Right lobe of liver (tissue), 6 donors: Measurements from ENCODE around the gene FLOT2. TPM values are rescaled to one million over a fixed set of nuclear protein-coding genes. Genes with fewer than 3 reads are reported as not detected.
"Not testable (repeated sequence)": the region's sequence is repeated elsewhere in the genome, so short reads cannot be mapped to it uniquely, and the experiment has no call there.

Experiments
- ATAC-seq, 4 donors: fragments of 200-7000 bp; cut with Tn5 transposase; one replicate each; pipeline ENCODE4 v1.9.1; 2020; ENCODE audit warnings: mild to moderate bottlenecking in 4 of 4, moderate library complexity in 4 of 4
- DNase-seq, 3 donors: peaks; one replicate each; pipeline ENCODE4 v3.0.0-alpha.2; 2020
- H3K27ac ChIP-seq, 3 donors: fragments of 200-600 bp; one replicate each; pipeline ENCODE4 v1.8.0; 2022
- H3K27me3 ChIP-seq, 2 donors: fragments of 200-600 bp; one replicate each; pipeline ENCODE4 v1.8.0; 2022
- H3K36me3 ChIP-seq, 4 donors: fragments of 200-600 bp; sonication (generic) in 1 of 4; one replicate each; pipeline versions ENCODE4 v1.5.1 to v1.8.0; 2017 to 2022; ENCODE audit warnings: control low read depth in 1 of 4
- H3K4me1 ChIP-seq, 4 donors: fragments of 200-600 bp; sonication (generic) in 1 of 4; one replicate each; pipeline versions ENCODE4 v1.5.1 to v1.8.0; 2017 to 2022; ENCODE audit warnings: control low read depth in 1 of 4
- H3K4me3 ChIP-seq, 3 donors: fragments of 200-600 bp; one replicate each; pipeline ENCODE4 v1.8.0; 2022
- H3K9me3 ChIP-seq, 4 donors: fragments of 200-600 bp; sonication (generic) in 1 of 4; one replicate each; pipeline versions ENCODE4 v1.5.1 to v1.8.0; 2017 to 2022; ENCODE audit warnings: control low read depth in 1 of 4
- CTCF ChIP-seq, 4 donors: fragments of 200-600 bp in 3 of 4; fragments of 450-650 bp in 1 of 4; IDR thresholded peaks; one replicate each; pipeline versions ENCODE4 v1.5.1 to v1.8.0; 2016 to 2022; ENCODE audit warnings: antibody characterized with exemption in 4 of 4, mild to moderate bottlenecking in 2 of 4
- POLR2A ChIP-seq: fragments of 450-650 bp; IDR thresholded peaks from one replicate; pipeline ENCODE4 v1.6.1; 2017; ENCODE audit warnings: antibody characterized with exemption, mild to moderate bottlenecking
- WGBS: methylation state at CpG from one replicate; pipeline ENCODE4 v1.1.6; 2018; ENCODE audit warnings: low coverage, low lambda C conversion rate; ENCODE audit not compliant: insufficient coverage; ENCODE audit errors: missing lambda C conversion rate; 5-methylcytosine and 5-hydroxymethylcytosine counted together
- intact Hi-C, 2 donors: fragments of 100-400 bp; cut with DNase I; formaldehyde crosslinking; loops; one replicate each; pipeline versions ENCODE4 v1.11.2 to v1.14.1; 2022
- microRNA counts: library from miRNA; unstranded; fragments of <30 nt; microRNA quantifications from one replicate; lab custom pipeline; 2016
- microRNA-seq, 2 donors: library from miRNA; unstranded; fragments of <30 nt; microRNA quantifications; one replicate each; pipeline ENCODE4, GENCODE V29; 2019 to 2020
- small RNA-seq, 2 experiments: library from RNA; depleted of rRNA; stranded (forward); fragments of <200 nt; gene quantifications; one replicate each; pipeline ENCODE3, GENCODE V24; 2016
- total RNA-seq, 6 experiments: library from RNA; depleted of rRNA in 2 of 6; stranded (reverse); fragments of >200 nt in 2 of 6; fragmentation: NEBNext Ultra II Directional in 3 of 6; extraction: Animal tissue kit (Norgen Biotek cat#: 25700) in 3 of 6; gene quantifications; one replicate each; pipeline versions ENCODE4 v1.1.0 to v1.2.4, GENCODE V29; 2016 to 2023
- donor health status: DM: no; HTN: yes; CAD: no.
- donor health status: DM: no; HTN: no; CAD: no.
- donor health status: DM: no; HTN: no; CAD: no.
- donor health status: DM: no; HTN: yes; CAD: no.
- donor health status: DM: no; HTN: yes; CAD: no.

Gene FLOT2
- total RNA-seq, 6 experiments from 2014 or later: 64.9 to 131 (median 82.8) TPM

DNA sequence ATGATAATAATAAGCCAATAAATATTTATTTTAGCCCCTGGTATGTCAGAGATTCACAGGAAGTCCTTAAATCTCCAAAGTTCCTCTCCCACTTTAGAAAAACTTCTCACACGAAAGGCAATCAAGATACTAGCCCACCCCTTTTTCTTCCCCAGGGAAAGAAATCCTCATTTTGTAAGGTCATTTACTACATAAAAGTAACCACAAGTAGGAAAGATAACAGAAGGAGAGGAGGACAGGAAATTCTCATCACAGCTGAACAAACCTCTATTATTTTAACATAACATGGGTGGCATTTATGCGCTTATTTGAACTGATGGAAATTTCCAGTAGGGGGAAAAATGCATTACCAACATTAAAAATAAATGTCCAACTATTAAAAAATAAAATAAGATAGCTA lies 58.3 kb downstream of the FLOT2 start:
- WGBS: 69% methylated on average over 2 of the region's 2 CpGs

GRCh38 chr17:28836541-28836940 lies 61.0 kb downstream of the FLOT2 start:
- H3K4me1 ChIP-seq, H3K9me3 ChIP-seq, H3K4me3 ChIP-seq, ATAC-seq, H3K27ac ChIP-seq, intact Hi-C loops, H3K27me3 ChIP-seq, H3K36me3 ChIP-seq: not testable (repeated sequence)
- WGBS: 93% methylated on average over 9 of the region's 10 CpGs
- peak in 1 of 3 donors; percentile 19 for DNase-seq

More for the DNA sequence above, 58.3 kb downstream of the FLOT2 start:
- ATAC-seq (no peak), DNase-seq (no peak)
- no peaks in the 10 kb centered on the region for H3K9me3 ChIP-seq
- H3K27ac ChIP-seq: no peak overlapping the region
- peaks cover 0 to 7% (median 0%) of the 10 kb centered on the region in 4 donors for H3K4me1 ChIP-seq
- H3K4me3 ChIP-seq: no peak overlapping the region
- H3K27me3 ChIP-seq: no peaks in the 10 kb centered on the region
- no peak for TF ChIP-seq POLR2A
- no peak for TF ChIP-seq CTCF (IDR thresholded peaks at IDR 0.05)
- intact Hi-C loops: no loop called here
- no peaks in the 10 kb centered on the region for H3K36me3 ChIP-seq

DNA sequence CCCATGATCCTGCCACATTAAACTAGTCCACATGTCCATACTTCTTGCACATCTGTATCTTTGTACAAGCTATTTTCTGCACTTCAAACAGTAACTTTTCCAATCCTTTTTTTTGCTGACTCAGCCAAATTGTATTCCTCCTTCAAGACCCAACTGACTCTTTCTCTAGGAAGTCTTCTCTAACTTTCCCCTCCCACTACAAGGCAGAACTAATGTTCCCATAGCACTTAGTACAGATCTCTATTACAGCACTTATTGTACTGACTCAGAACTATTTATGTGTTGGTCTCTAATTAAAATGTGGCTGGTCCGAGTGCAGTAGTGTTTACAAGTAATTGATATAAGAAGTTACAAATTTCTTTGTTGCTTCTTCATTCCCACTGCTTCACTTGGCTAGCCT lies 63.1 kb downstream of the FLOT2 start:
- Histone ChIP-seq H3K36me3 (no peaks in the 10 kb centered on the region), H3K27me3 (no peaks in the 10 kb centered on the region)
- ATAC-seq: no peak

More for the DNA sequence above, 63.1 kb downstream of the FLOT2 start:
- 100% methylated on average over 1 of the region's 1 CpG for WGBS
- DNase-seq: no peak
- Histone ChIP-seq H3K27ac (no peak overlapping the region), H3K4me3 (no peak overlapping the region), H3K4me1 (no peaks in the 10 kb centered on the region), H3K9me3 (no peaks in the 10 kb centered on the region)
- TF ChIP-seq CTCF (IDR thresholded peaks at IDR 0.05) (no peak), POLR2A (no peak)
- intact Hi-C loops: no loop called here

MicroRNA genes within 50 kb of the gene (microRNA counts, 767-probe panel; counts per million panel counts)
- microRNA hsa-miR-144-3p (lab: Ali Mortazavi, UCI): 8,193 counts per million, percentile 33 among the panel's probes with 10 or more counts
- microRNA hsa-miR-451a (lab: Ali Mortazavi, UCI): 237 counts per million

Small RNA genes within 50 kb of the gene (microRNA-seq; reads per million reads assigned to microRNA genes)
- 0 reads per million in 2 donors for gene MIR451B

Small RNA genes within 50 kb of the gene (small RNA-seq; reads per million reads assigned to genes)
- 0 reads per million in 2 experiments for gene RF00019

Other genes with a start within 250 kb of the FLOT2 start
- gene SDF2, start 235.8 kb downstream of the FLOT2 start, total RNA-seq: 10 to 100 TPM; 24.6 to 31.8 (median 26.4) TPM
- 10 to 100 TPM; 28.8 to 38.0 (median 34.0) TPM for gene SUPT6H, start 235.5 kb downstream of the FLOT2 start, total RNA-seq
- under 1 TPM in 5 of 6 experiments, not detected in 1; 0.18 to 0.97 (median 0.54) TPM for gene PROCA1, start 185.8 kb downstream of the FLOT2 start, total RNA-seq
- 10 to 100 TPM in 1 of 6 experiments, 1 to 10 TPM in 5; 2.5 to 12.5 (median 4.7) TPM for gene RAB34, start 179.9 kb downstream of the FLOT2 start, total RNA-seq
- gene RPL23A, start 177.7 kb downstream of the FLOT2 start, total RNA-seq: 100 to 1,000 TPM; 212 to 464 (median 362) TPM
- gene TLCD1, start 171.5 kb downstream of the FLOT2 start, total RNA-seq: 10 to 100 TPM in 1 of 6 experiments, 1 to 10 TPM in 5; 2.9 to 11.0 (median 7.0) TPM
- 1 to 10 TPM; 1.6 to 5.4 (median 3.2) TPM for gene NEK8, start 168.9 kb downstream of the FLOT2 start, total RNA-seq
- 10 to 100 TPM; 26.4 to 55.2 (median 42.3) TPM for gene TRAF4, start 153.7 kb downstream of the FLOT2 start, total RNA-seq
- gene FAM222B, start 54.9 kb downstream of the FLOT2 start, total RNA-seq: 10 to 100 TPM in 1 of 6 experiments, 1 to 10 TPM in 5; 5.8 to 12.0 (median 8.8) TPM
- gene ERAL1, start 42.7 kb downstream of the FLOT2 start, total RNA-seq: 10 to 100 TPM; 21.6 to 47.1 (median 23.4) TPM
- 10 to 100 TPM in 3 of 6 experiments, 1 to 10 TPM in 3; 3.4 to 27.4 (median 8.8) TPM for gene DHRS13, start 5.3 kb upstream of the FLOT2 start, total RNA-seq
- 10 to 100 TPM; 13.0 to 33.1 (median 17.4) TPM for gene PHF12, start 53.8 kb upstream of the FLOT2 start, total RNA-seq
- not detected for gene SEZ6, start 108.3 kb upstream of the FLOT2 start, total RNA-seq
- 100 to 1,000 TPM; 167 to 322 (median 226) TPM for gene PIPOX, start 145.4 kb upstream of the FLOT2 start, total RNA-seq